ENCODE data around the gene TMEM253.

Gene TMEM253

GRCh38 chr14:21090940-21091663 is 9.8 kb upstream of the TMEM253 start:
- no peak for ATAC-seq (ENCODE audit: low read depth)
- Mint-ChIP-seq H3K36me3 (no peaks in the 10 kb centered on the region), H3K4me3 (no peak overlapping the region), H3K4me1 (peaks cover 15% of the 10 kb centered on the region), H3K27me3 (no peaks in the 10 kb centered on the region), H3K9me3 (no peaks in the 10 kb centered on the region), H3K27ac (peak overlapping the region; percentile 40)
- DNase-seq (ENCODE audit: low spot score in 2 of 2), result no peak

GRCh38 chr14:21091821-21092272 is 9.0 kb upstream of the TMEM253 start:
- Mint-ChIP-seq H3K36me3 (no peaks in the 10 kb centered on the region), H3K4me1 (peaks cover 11% of the 10 kb centered on the region), H3K4me3 (no peak overlapping the region), H3K9me3 (no peaks in the 10 kb centered on the region), H3K27ac (peak overlapping the region; percentile 40), H3K27me3 (no peaks in the 10 kb centered on the region)
- ATAC-seq (ENCODE audit: low read depth) (no peak), DNase-seq (ENCODE audit: low spot score in 2 of 2) (no peak)

GRCh38 chr14:21092273-21093011 is 8.4 kb upstream of the TMEM253 start:
- peak; percentile 80 for ATAC-seq (ENCODE audit: low read depth)
- peak; percentile 96 to 99 for DNase-seq (ENCODE audit: low spot score in 2 of 2)
- no peaks in the 10 kb centered on the region for H3K27me3 Mint-ChIP-seq

DNA sequence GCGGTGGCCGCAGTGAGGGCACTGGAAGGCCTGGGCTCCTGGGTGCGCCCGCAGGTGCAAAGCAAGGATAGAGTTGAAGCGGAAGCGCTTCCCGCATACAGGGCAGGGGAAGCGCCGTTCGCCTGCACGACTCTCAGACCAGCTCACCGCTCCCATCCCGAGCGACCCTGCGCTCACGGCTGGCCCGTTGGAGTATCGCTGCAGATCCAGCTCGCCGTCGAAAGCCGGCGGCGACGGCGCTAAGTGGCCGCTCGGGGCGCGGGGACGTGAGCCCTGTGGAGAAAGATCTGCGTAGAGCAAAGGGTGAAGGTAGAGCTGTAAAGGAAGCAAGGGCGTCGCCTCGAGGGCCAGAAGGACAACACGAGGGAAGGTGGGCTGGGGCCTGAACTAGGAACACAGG is 7.8 kb upstream of the TMEM253 start:
- Mint-ChIP-seq H3K27me3 (no peaks in the 10 kb centered on the region), H3K4me1 (peaks cover 8% of the 10 kb centered on the region), H3K9me3 (no peaks in the 10 kb centered on the region), H3K4me3 (no peak overlapping the region), H3K27ac (no peak overlapping the region), H3K36me3 (no peaks in the 10 kb centered on the region)
- DNase-seq (ENCODE audit: low spot score in 2 of 2) (no peak), ATAC-seq (ENCODE audit: low read depth) (no peak)

More at GRCh38 chr14:21092273-21093011, 8.4 kb upstream of the TMEM253 start:
- H3K4me1 Mint-ChIP-seq, result peaks cover 11% of the 10 kb centered on the region
- H3K36me3 Mint-ChIP-seq, result no peaks in the 10 kb centered on the region
- H3K9me3 Mint-ChIP-seq, result no peaks in the 10 kb centered on the region
- no peak overlapping the region for H3K27ac Mint-ChIP-seq
- H3K4me3 Mint-ChIP-seq, result no peak overlapping the region

- peaks cover 11% of the 10 kb centered on the region for H3K4me1 Mint-ChIP-seq
- no peaks in the 10 kb centered on the region for H3K9me3 Mint-ChIP-seq
- H3K27me3 Mint-ChIP-seq, result peaks cover 2% of the 10 kb centered on the region
- H3K36me3 Mint-ChIP-seq, result no peaks in the 10 kb centered on the region
- no peak overlapping the region for H3K4me3 Mint-ChIP-seq
- no peak overlapping the region for H3K27ac Mint-ChIP-seq
- DNase-seq (ENCODE audit: low spot score in 2 of 2) (no peak), ATAC-seq (ENCODE audit: low read depth) (no peak)
Measured at GRCh38 chr14:21093769-21094681, 6.8 kb upstream of the TMEM253 start.

GRCh38 chr14:21095430-21096205 is 5.2 kb upstream of the TMEM253 start:
- Mint-ChIP-seq H3K4me1 (peaks cover 11% of the 10 kb centered on the region), H3K27me3 (peaks cover 4% of the 10 kb centered on the region), H3K36me3 (no peaks in the 10 kb centered on the region), H3K4me3 (no peak overlapping the region), H3K27ac (no peak overlapping the region), H3K9me3 (no peaks in the 10 kb centered on the region)
- DNase-seq (ENCODE audit: low spot score in 2 of 2) (no peak), ATAC-seq (ENCODE audit: low read depth) (no peak)

- peaks cover 5% of the 10 kb centered on the region for H3K27me3 Mint-ChIP-seq
- no peak overlapping the region for H3K4me3 Mint-ChIP-seq
- H3K4me1 Mint-ChIP-seq, result peaks cover 11% of the 10 kb centered on the region
- no peak overlapping the region for H3K27ac Mint-ChIP-seq
- no peaks in the 10 kb centered on the region for H3K9me3 Mint-ChIP-seq
- no peak for ATAC-seq (ENCODE audit: low read depth)
- DNase-seq (ENCODE audit: low spot score in 2 of 2), result no peak
- H3K36me3 Mint-ChIP-seq, result no peaks in the 10 kb centered on the region
Measured at GRCh38 chr14:21096438-21096837, 4.4 kb upstream of the TMEM253 start.

DNA sequence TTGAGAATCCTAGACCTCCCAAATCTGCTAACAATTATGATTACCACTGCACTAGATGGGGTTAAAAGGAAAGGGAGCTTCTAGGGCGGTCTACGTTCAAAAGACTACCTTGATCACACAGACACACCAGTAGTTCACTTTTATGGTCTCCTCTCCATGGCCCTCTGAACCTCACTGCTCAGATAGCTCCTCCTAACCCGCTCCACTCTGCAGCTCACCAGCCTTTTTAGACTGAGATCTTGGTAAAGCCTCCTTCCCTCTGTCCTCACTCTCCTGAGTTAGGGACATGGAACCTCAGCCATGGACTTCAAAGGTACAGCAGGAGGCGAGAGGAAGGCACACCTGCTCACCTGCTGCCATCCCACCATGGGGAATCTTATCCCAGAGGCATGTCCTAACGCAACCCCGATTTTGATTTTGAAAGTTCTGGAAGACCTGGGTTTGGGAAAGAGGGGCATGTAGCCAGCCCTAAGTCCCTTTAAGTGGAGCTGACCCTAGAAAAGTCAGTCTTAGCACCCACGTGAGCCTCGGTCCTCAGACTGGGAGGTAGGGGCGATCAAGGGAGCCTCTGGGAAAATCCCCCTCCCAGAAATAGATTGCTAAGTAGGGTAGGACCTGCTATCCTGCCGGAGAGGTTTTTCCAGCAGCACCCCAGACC is 3.8 kb upstream of the TMEM253 start:
- no peak for ATAC-seq (ENCODE audit: low read depth)
- H3K4me3 Mint-ChIP-seq, result peak overlapping the region; percentile 82
- H3K36me3 Mint-ChIP-seq, result no peaks in the 10 kb centered on the region
- no peak for DNase-seq (ENCODE audit: low spot score in 2 of 2)
- H3K9me3 Mint-ChIP-seq, result no peaks in the 10 kb centered on the region
- H3K27me3 Mint-ChIP-seq, result peaks cover 5% of the 10 kb centered on the region
- peaks cover 9% of the 10 kb centered on the region for H3K4me1 Mint-ChIP-seq
- peak overlapping the region; percentile 82 for H3K27ac Mint-ChIP-seq

- Mint-ChIP-seq H3K9me3 (no peaks in the 10 kb centered on the region), H3K27ac (peak overlapping the region; percentile 82), H3K4me3 (peak overlapping the region; percentile 82), H3K27me3 (peaks cover 5% of the 10 kb centered on the region), H3K36me3 (no peaks in the 10 kb centered on the region), H3K4me1 (peaks cover 5% of the 10 kb centered on the region)
- ATAC-seq (ENCODE audit: low read depth) (peak; percentile 14), DNase-seq (ENCODE audit: low spot score in 2 of 2) (no peak)
Measured at GRCh38 chr14:21097636-21098075, 3.2 kb upstream of the TMEM253 start.

DNA sequence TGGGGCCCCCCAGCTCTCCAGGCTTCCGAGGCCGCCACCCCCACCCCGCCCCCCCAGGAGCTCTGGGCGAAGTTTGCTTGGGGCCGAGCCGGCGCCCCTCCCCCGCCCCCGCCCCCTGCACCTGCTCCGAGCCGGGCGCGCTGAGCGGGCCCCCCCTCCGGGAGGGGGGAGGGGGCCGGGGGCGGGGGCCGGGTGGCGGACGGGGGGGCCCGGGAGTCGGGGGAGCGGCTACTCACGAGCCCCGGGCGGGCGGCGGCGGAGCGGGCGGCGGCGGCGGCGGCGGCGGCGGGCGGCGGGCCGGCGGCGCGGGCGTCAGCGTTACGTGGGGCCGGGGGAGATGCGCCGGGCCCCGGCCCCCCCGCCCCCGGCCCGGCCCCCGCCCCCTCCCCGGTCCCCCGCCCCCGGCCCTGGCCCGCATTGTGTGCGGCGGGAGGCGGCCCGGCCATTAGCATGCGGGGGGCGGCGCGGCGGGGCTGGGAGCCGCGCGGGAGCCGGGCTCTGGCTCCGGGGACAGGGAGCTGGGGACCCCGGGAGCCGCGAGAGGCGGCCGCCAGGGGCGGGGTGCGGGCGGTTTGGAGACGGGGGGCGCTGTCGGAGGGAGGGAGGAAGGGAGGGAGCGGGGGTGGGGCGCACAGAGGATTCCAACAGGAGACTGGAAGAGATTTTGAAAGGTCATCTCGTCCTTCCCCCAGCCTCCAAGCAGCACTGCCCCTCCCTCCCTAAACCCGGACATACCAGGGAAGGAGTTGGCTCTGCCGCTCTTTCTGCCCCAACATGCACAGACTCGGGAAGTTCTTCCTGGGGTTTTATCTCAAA is 2.6 kb upstream of the TMEM253 start, which contains the start of gene ZNF219:
TSS of gene ZNF219 (minus strand) at position 580 of the 816 bp plus-strand sequence. CDS start 5,064 bp downstream, outside the sequence.
- no peaks in the 10 kb centered on the region for H3K36me3 Mint-ChIP-seq
- DNase-seq (ENCODE audit: low spot score in 2 of 2) (no peak), ATAC-seq (ENCODE audit: low read depth) (peak; percentile 54)
- peak within 1 kb of the TSS; percentile 82 for H3K4me3 Mint-ChIP-seq
- peaks cover 5% of the 10 kb centered on the region for H3K27me3 Mint-ChIP-seq
- peaks cover 3% of the 10 kb centered on the region for H3K4me1 Mint-ChIP-seq
- peak within 1 kb of the TSS; percentile 83 for H3K27ac Mint-ChIP-seq
- H3K9me3 Mint-ChIP-seq, result no peaks in the 10 kb centered on the region

DNA sequence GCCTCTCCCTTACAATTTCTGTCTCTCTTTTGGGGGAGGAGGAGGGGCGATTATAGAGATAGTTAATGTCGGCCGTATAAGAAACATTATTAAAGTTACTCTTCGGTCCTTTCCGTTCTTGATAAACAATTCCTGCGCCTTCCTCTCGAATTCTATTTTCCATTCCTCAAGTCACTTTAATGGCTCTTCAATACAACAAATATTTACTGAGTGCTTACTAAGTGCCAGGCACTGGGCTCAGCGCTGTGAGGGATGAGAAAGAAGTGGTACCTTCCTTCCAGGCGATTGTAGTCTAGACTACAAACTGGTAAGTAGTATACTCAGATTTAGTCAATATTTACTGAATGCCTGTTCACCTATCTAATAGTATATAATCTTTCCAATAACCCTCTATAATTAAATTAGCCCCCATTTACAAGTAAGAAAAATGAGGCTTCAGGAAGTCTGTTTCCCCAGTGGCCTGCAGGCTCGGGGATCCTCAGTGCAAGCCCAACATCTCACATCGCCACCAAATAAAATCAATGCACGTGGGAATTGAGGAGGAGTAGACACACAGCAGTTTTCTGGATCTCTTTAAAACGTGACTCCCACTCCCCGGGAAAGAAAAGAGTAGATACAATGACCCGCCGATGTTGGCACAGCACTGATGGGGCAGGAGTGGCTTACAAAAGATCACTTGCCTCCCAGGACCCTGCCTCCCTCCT is 1.8 kb upstream of the TMEM253 start:
- Mint-ChIP-seq H3K4me3 (peak overlapping the region; percentile 81), H3K9me3 (no peaks in the 10 kb centered on the region), H3K4me1 (peaks cover 5% of the 10 kb centered on the region), H3K27ac (peak overlapping the region; percentile 83), H3K36me3 (no peaks in the 10 kb centered on the region), H3K27me3 (peaks cover 5% of the 10 kb centered on the region)
- DNase-seq (ENCODE audit: low spot score in 2 of 2), result no peak
- no peak for ATAC-seq (ENCODE audit: low read depth)

- ATAC-seq (ENCODE audit: low read depth), result no peak
- no peaks in the 10 kb centered on the region for H3K9me3 Mint-ChIP-seq
- peaks cover 7% of the 10 kb centered on the region for H3K4me1 Mint-ChIP-seq
- DNase-seq (ENCODE audit: low spot score in 2 of 2), result no peak
- H3K27me3 Mint-ChIP-seq, result peaks cover 5% of the 10 kb centered on the region
- H3K36me3 Mint-ChIP-seq, result no peaks in the 10 kb centered on the region
- H3K4me3 Mint-ChIP-seq, result peak overlapping the region; percentile 27
- no peak overlapping the region for H3K27ac Mint-ChIP-seq
Measured at GRCh38 chr14:21099596-21099985, 1.3 kb upstream of the TMEM253 start.
